ENCODE data around the gene PLEKHA1. TPM values are rescaled to one million over a fixed set of nuclear protein-coding genes. Genes with fewer than 3 reads are reported as not detected.

Gene PLEKHA1
- total RNA-seq, 1 donor from 2014 or later = 35.3 TPM

- no peak for FAIRE-seq
- H3K36me3 ChIP-seq (ENCODE audit: control insufficient read depth, insufficient read depth, low read length) = peaks cover 4% of the 10 kb centered on the region
- TF ChIP-seq, protein P1, sequence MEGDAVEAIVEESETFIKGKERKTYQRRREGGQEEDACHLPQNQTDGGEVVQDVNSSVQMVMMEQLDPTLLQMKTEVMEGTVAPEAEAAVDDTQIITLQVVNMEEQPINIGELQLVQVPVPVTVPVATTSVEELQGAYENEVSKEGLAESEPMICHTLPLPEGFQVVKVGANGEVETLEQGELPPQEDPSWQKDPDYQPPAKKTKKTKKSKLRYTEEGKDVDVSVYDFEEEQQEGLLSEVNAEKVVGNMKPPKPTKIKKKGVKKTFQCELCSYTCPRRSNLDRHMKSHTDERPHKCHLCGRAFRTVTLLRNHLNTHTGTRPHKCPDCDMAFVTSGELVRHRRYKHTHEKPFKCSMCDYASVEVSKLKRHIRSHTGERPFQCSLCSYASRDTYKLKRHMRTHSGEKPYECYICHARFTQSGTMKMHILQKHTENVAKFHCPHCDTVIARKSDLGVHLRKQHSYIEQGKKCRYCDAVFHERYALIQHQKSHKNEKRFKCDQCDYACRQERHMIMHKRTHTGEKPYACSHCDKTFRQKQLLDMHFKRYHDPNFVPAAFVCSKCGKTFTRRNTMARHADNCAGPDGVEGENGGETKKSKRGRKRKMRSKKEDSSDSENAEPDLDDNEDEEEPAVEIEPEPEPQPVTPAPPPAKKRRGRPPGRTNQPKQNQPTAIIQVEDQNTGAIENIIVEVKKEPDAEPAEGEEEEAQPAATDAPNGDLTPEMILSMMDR (IDR thresholded peaks at IDR 0.05; ENCODE audit: insufficient read depth, low read length, severe bottlenecking) = no peak
These were observed 16.2 kb downstream of the PLEKHA1 start for GRCh38 chr10:122390679-122391078.

DNA sequence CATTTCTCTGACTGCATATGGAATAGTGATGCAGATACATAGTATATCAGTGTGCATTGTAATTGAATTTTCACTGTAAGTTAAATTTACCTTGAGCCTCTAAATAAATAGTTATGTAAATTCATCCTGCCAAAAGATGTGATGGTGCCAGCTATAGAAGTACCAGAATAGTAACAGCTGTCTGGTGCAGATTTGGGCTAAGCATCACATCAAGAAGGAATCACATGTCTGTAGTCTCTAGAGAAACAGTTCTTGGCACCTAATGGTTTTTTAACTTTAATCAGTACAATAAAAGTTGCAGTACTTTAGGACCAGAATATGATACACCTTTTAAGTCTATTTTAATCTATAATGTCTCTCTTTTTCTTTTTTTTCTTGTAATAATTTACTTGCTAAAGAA is 17.4 kb downstream of the PLEKHA1 start:
- DNase-seq (ENCODE audit: low read depth) (no peak), FAIRE-seq (no peak)
- no peak overlapping the region for H3K4me3 ChIP-seq (ENCODE audit: low read depth, low read length)
- H3K36me3 ChIP-seq (ENCODE audit: control insufficient read depth, insufficient read depth, low read length) = peaks cover 4% of the 10 kb centered on the region
- TF ChIP-seq, protein P1 (IDR thresholded peaks at IDR 0.05; ENCODE audit: insufficient read depth, low read length, severe bottlenecking) = no peak
- H3K27me3 ChIP-seq (ENCODE audit: control insufficient read depth, insufficient read depth, low read length) = no peaks in the 10 kb centered on the region

More at GRCh38 chr10:122390679-122391078, 16.2 kb downstream of the PLEKHA1 start:
- H3K27me3 ChIP-seq (ENCODE audit: control insufficient read depth, insufficient read depth, low read length) = no peaks in the 10 kb centered on the region
- no peak for DNase-seq (ENCODE audit: low read depth)
- no peak overlapping the region for H3K4me3 ChIP-seq (ENCODE audit: low read depth, low read length)

GRCh38 chr10:122392835-122393234 is 18.3 kb downstream of the PLEKHA1 start:
- Histone ChIP-seq H3K27me3 (ENCODE audit: control insufficient read depth, insufficient read depth, low read length) (no peaks in the 10 kb centered on the region), H3K4me3 (ENCODE audit: low read depth, low read length) (no peak overlapping the region), H3K36me3 (ENCODE audit: control insufficient read depth, insufficient read depth, low read length) (peaks cover 6% of the 10 kb centered on the region)
- no peak for DNase-seq (ENCODE audit: low read depth)
- no peak for FAIRE-seq
- TF ChIP-seq, protein P1 (IDR thresholded peaks at IDR 0.05; ENCODE audit: insufficient read depth, low read length, severe bottlenecking) = no peak

- H3K27me3 ChIP-seq (ENCODE audit: control insufficient read depth, insufficient read depth, low read length) = no peaks in the 10 kb centered on the region
- H3K4me3 ChIP-seq (ENCODE audit: low read depth, low read length) = no peak overlapping the region
- no peak for FAIRE-seq
These were observed 18.8 kb downstream of the PLEKHA1 start for GRCh38 chr10:122393288-122393687.

DNA sequence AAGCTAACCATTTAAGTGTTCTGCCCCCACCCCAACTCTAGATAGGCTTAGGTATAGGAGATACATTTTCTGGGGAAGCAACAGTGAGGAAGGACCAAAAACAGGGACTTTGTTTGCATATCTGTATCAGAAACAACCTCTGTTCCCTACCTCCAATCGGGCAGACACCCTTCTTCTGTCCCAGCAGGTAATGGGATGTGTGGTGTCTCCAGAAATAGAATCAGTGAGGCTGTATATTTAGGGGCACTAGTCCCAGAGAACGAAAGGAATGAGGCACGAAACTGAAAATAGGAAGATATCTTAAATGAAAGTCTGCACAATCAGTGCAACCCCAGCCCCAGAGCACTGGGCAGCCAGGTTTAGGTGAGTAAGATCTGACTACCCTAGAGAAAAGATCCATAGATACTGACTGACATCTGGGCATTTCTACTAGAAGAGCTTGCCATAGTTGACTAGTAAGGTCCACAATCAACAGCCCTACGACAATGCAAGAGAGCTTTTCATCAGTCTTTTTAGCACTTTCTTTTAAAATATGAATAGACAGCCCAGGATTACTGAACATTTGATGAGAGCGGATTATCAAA is 28.1 kb downstream of the PLEKHA1 start:
- no peak for FAIRE-seq
- H3K4me3 ChIP-seq (ENCODE audit: low read depth, low read length) = no peak overlapping the region
- peaks cover 12% of the 10 kb centered on the region for H3K36me3 ChIP-seq (ENCODE audit: control insufficient read depth, insufficient read depth, low read length)
- no peaks in the 10 kb centered on the region for H3K27me3 ChIP-seq (ENCODE audit: control insufficient read depth, insufficient read depth, low read length)
- TF ChIP-seq, protein P1 (IDR thresholded peaks at IDR 0.05; ENCODE audit: insufficient read depth, low read length, severe bottlenecking) = no peak
- DNase-seq (ENCODE audit: low read depth) = no peak

More at GRCh38 chr10:122393288-122393687, 18.8 kb downstream of the PLEKHA1 start:
- peaks cover 6% of the 10 kb centered on the region for H3K36me3 ChIP-seq (ENCODE audit: control insufficient read depth, insufficient read depth, low read length)
- no peak for DNase-seq (ENCODE audit: low read depth)
- TF ChIP-seq, protein P1 (IDR thresholded peaks at IDR 0.05; ENCODE audit: insufficient read depth, low read length, severe bottlenecking) = no peak

- TF ChIP-seq, protein P1 (IDR thresholded peaks at IDR 0.05; ENCODE audit: insufficient read depth, low read length, severe bottlenecking) = no peak
- Histone ChIP-seq H3K36me3 (ENCODE audit: control insufficient read depth, insufficient read depth, low read length) (peaks cover 10% of the 10 kb centered on the region), H3K4me3 (ENCODE audit: low read depth, low read length) (no peak overlapping the region), H3K27me3 (ENCODE audit: control insufficient read depth, insufficient read depth, low read length) (no peaks in the 10 kb centered on the region)
- FAIRE-seq (no peak), DNase-seq (ENCODE audit: low read depth) (no peak)
These were observed 30.1 kb downstream of the PLEKHA1 start for GRCh38 chr10:122404576-122404975.
